NCI-H1417 treated with DMSO at 0.1 percent for 48 hours (cell line): Measurements from ENCODE around the gene PRR15L.
"Not testable (repeated sequence)": the region's sequence is repeated elsewhere in the genome, so short reads cannot be mapped to it uniquely, and the experiment has no call there.

Source experiments
- DNase-seq: peaks from one replicate; lab custom pipeline; 2025; lab: John Stamatoyannopoulos, UW

PRR15L gene

GRCh38 chr17:47957591-47958490, at the start of gene PRR15L:
PRR15L (minus strand) TSS chr17:47957883; CDS start chr17:47953234, 4,649 bp downstream.
- peak; percentile 55 for DNase-seq

GRCh38 chr17:48006936-48007709, 49.4 kb upstream of the PRR15L start:
- no peak for DNase-seq

- no peak for DNase-seq
These were observed 47.3 kb upstream of the PRR15L start for GRCh38 chr17:48004983-48005382.

GRCh38 chr17:48003417-48004151, 45.9 kb upstream of the PRR15L start:
- DNase-seq, result peak; percentile 95

- DNase-seq, result peak; percentile 63
These were observed 45.3 kb upstream of the PRR15L start for GRCh38 chr17:48002916-48003416.

GRCh38 chr17:48002266-48002915, 44.7 kb upstream of the PRR15L start:
- DNase-seq, result no peak

- DNase-seq, result not testable (repeated sequence)
These were observed 44.0 kb upstream of the PRR15L start for GRCh38 chr17:48001657-48002056.

- no peak for DNase-seq
These were observed 43.5 kb upstream of the PRR15L start for GRCh38 chr17:48001197-48001596.

- no peak for DNase-seq
These were observed 41.9 kb upstream of the PRR15L start for GRCh38 chr17:47999582-47999981.

- no peak for DNase-seq
These were observed 40.4 kb upstream of the PRR15L start for GRCh38 chr17:47998044-47998443.

- DNase-seq, result no peak
These were observed 39.9 kb upstream of the PRR15L start for GRCh38 chr17:47997586-47997985.

GRCh38 chr17:47996201-47996600, 38.5 kb upstream of the PRR15L start:
- DNase-seq, result no peak

- DNase-seq, result peak; percentile 27
These were observed 37.7 kb upstream of the PRR15L start for GRCh38 chr17:47995241-47995935.

GRCh38 chr17:47994724-47995123, 37.0 kb upstream of the PRR15L start:
- DNase-seq, result no peak

- DNase-seq, result no peak
These were observed 36.3 kb upstream of the PRR15L start for GRCh38 chr17:47993964-47994363.

- DNase-seq, result no peak
These were observed 35.4 kb upstream of the PRR15L start for GRCh38 chr17:47993031-47993564.

GRCh38 chr17:47992216-47992615, 34.5 kb upstream of the PRR15L start:
- DNase-seq, result no peak

GRCh38 chr17:47990962-47991731, 33.5 kb upstream of the PRR15L start:
- DNase-seq, result no peak

- no peak for DNase-seq
These were observed 32.0 kb upstream of the PRR15L start for GRCh38 chr17:47989700-47990099.

- DNase-seq, result no peak
These were observed 31.5 kb upstream of the PRR15L start for GRCh38 chr17:47989159-47989558.
